HCT116 (cell line): ENCODE measurements around the gene FHIT. TPM values are rescaled to one million over a fixed set of nuclear protein-coding genes. Genes with fewer than 3 reads are reported as not detected.

Source experiments
- ATAC-seq: fragments of 200-7000 bp; cut with Tn5 transposase; 2 replicates; pipeline ENCODE4 v1.9.1; 2020; ENCODE audit warnings: mild to moderate bottlenecking, moderate library complexity
- BruUV-seq: library from RNA; stranded (reverse); fragments of 400-500 nt; replicated peaks from 2 replicates; lab custom pipeline; 2021; lab: Mats Ljungman, UMichigan
- CTCF ChIA-PET: fragments of 300-600 bp; sonication (Branson Sonifier 250); formaldehyde crosslinking; loops from one replicate; lab custom pipeline; 2021; ENCODE audit warnings: antibody characterized with exemption; lab: Charles Lee
- POLR2A ChIA-PET: fragments of 300-600, 350-600 bp; sonication (Branson Sonifier 250); formaldehyde crosslinking; loops from one replicate; lab custom pipeline; 2021; ENCODE audit warnings: antibody characterized with exemption; lab: Charles Lee
- RAD21 ChIA-PET, 2 experiments: fragments of 300-600 bp; sonication (Branson Sonifier 250); formaldehyde crosslinking; loops; one replicate each; lab custom pipeline; 2023; ENCODE audit warnings: low total read pairs in 2 of 2; ENCODE audit not compliant: uncharacterized antibody in 2 of 2, unreplicated experiment in 2 of 2, low non-redundant PET in 1 of 2; lab: Charles Lee
- DNase-seq: peaks from one replicate; pipeline ENCODE4 v3.0.0-alpha.2; 2010; ENCODE audit warnings: low read depth, low spot score
- H2AFZ ChIP-seq: fragments of 200-600 bp; shearing (Covaris generic), sonication (generic); 2 replicates; pipeline ENCODE4 v1.6.1; 2017; ENCODE audit warnings: low read depth, mixed run types, mixed read lengths, antibody characterized with exemption, low read length; ENCODE audit not compliant: poor library complexity, severe bottlenecking
- H3K27ac ChIP-seq: 2 replicates; pipeline ENCODE4 v1.5.1; 2012; ENCODE audit warnings: low read depth, low read length
- H3K27me3 ChIP-seq: fragments of 200-600 bp; sonication (generic); 2 replicates; pipeline ENCODE4 v1.6.1; 2016; ENCODE audit warnings: mixed run types, low read length, mixed read lengths; ENCODE audit not compliant: insufficient read depth
- H3K36me3 ChIP-seq, 2 experiments: fragments of 200-500 bp in 1 of 2; fragments of 200-600 bp in 1 of 2; sonication (Bioruptor generic) in 1 of 2; sonication (generic) in 1 of 2; 2 replicates each; pipeline versions ENCODE4 v1.5.1 to v1.6.1; 2014 to 2016; ENCODE audit warnings: low read length in 2 of 2, inconsistent platforms in 1 of 2, mixed read lengths in 1 of 2, mixed run types in 1 of 2; ENCODE audit not compliant: insufficient read depth in 2 of 2, control insufficient read depth in 1 of 2
- H3K4me1 ChIP-seq, 2 experiments: fragments of 200-600 bp in 1 of 2; sonication (generic) in 1 of 2; 2 replicates each; pipeline versions ENCODE4 v1.5.1 to v1.6.1; 2012 to 2017; ENCODE audit warnings: low read length in 2 of 2, inconsistent platforms in 1 of 2, mild to moderate bottlenecking in 1 of 2, mixed read lengths in 1 of 2, mixed run types in 1 of 2, moderate library complexity in 1 of 2; ENCODE audit not compliant: insufficient read depth in 2 of 2, control insufficient read depth in 1 of 2
- H3K4me2 ChIP-seq: fragments of 200-600 bp; sonication (generic); 2 replicates; pipeline ENCODE4 v1.6.1; 2017; ENCODE audit warnings: mixed run types, low read length, mixed read lengths
- H3K4me3 ChIP-seq, 2 experiments: fragments of 200-600 bp in 1 of 2; sonication (generic) in 1 of 2; replicated peaks in 1 of 2; 2 replicates each; pipeline ENCODE4 v1.5.1; 2011 to 2016; ENCODE audit warnings: low read length in 2 of 2, control low read depth in 1 of 2, low read depth in 1 of 2, mild to moderate bottlenecking in 1 of 2, mixed read lengths in 1 of 2, mixed run types in 1 of 2
- H3K79me2 ChIP-seq: fragments of 200-600 bp; sonication (generic); 2 replicates; pipeline ENCODE4 v1.6.1; 2017; ENCODE audit warnings: mild to moderate bottlenecking, mixed run types, low read length, moderate library complexity, mixed read lengths; ENCODE audit not compliant: insufficient read depth
- H3K9ac ChIP-seq: fragments of 200-600 bp; sonication (generic); 2 replicates; pipeline ENCODE4 v1.6.1; 2016; ENCODE audit warnings: low read length, mixed read lengths
- H3K9me2 ChIP-seq: fragments of 200-600 bp; sonication (generic), shearing (Covaris generic); 2 replicates; pipeline ENCODE4 v1.6.1; 2017; ENCODE audit warnings: mixed run types, mild to moderate bottlenecking, moderate library complexity; ENCODE audit not compliant: insufficient read depth
- H3K9me3 ChIP-seq, 2 experiments: fragments of 200-500 bp in 1 of 2; fragments of 200-600 bp in 1 of 2; sonication (Bioruptor generic) in 1 of 2; sonication (generic) in 1 of 2; 2 replicates each; pipeline ENCODE4 v1.6.1; 2014 to 2017; ENCODE audit warnings: low read length in 2 of 2, mixed read lengths in 2 of 2, inconsistent platforms in 1 of 2, low read depth in 1 of 2, mild to moderate bottlenecking in 1 of 2, mixed run types in 1 of 2, moderate library complexity in 1 of 2; ENCODE audit not compliant: control insufficient read depth in 1 of 2, insufficient read depth in 1 of 2
- H4K20me1 ChIP-seq: fragments of 200-600 bp; sonication (generic), shearing (Covaris generic); 2 replicates; pipeline ENCODE4 v1.6.1; 2017; ENCODE audit warnings: mixed run types, mild to moderate bottlenecking, moderate library complexity; ENCODE audit not compliant: insufficient read depth
- ATF3 ChIP-seq: IDR thresholded peaks from 2 replicates; pipeline ENCODE4 v1.6.1; 2012
- CBX3 ChIP-seq: IDR thresholded peaks from 2 replicates; pipeline ENCODE4 v1.6.1; 2012; ENCODE audit warnings: low read depth
- CEBPB ChIP-seq: IDR thresholded peaks from 2 replicates; pipeline ENCODE4 v1.6.1; 2012; ENCODE audit warnings: low read depth
- EGR1 ChIP-seq: IDR thresholded peaks from 2 replicates; pipeline ENCODE4 v1.6.1; 2012; ENCODE audit warnings: low read depth
- EZH2 ChIP-seq: fragments of 200-600 bp; sonication (generic); IDR thresholded peaks from 2 replicates; pipeline ENCODE4 v1.6.1; 2017; ENCODE audit warnings: antibody characterized with exemption, mixed run types
- EZH2phosphoT487 ChIP-seq: fragments of 200-600 bp; IDR thresholded peaks from 2 replicates; pipeline ENCODE4 v1.6.1; 2018; ENCODE audit warnings: antibody characterized with exemption, borderline replicate concordance
- MAX ChIP-seq: IDR thresholded peaks from 2 replicates; pipeline ENCODE4 v1.6.1; 2012
- RAD21 ChIP-seq: IDR thresholded peaks from 2 replicates; pipeline ENCODE4 v1.6.1; 2012; ENCODE audit warnings: low read depth, mild to moderate bottlenecking
- SIN3A ChIP-seq: IDR thresholded peaks from 2 replicates; pipeline ENCODE4 v1.6.1; 2012; ENCODE audit warnings: low read depth
- TCF7L2 ChIP-seq: IDR thresholded peaks from 2 replicates; pipeline ENCODE4 v1.7.0; 2011; ENCODE audit warnings: borderline replicate concordance, inconsistent platforms; ENCODE audit not compliant: insufficient read depth, insufficient read length; ENCODE audit errors: extremely low read depth
- YY1 ChIP-seq: IDR thresholded peaks from 2 replicates; pipeline ENCODE4 v1.6.1; 2011; ENCODE audit warnings: low read length, low read depth, moderate library complexity, mild to moderate bottlenecking; ENCODE audit not compliant: insufficient replicate concordance; ENCODE audit errors: extremely low read depth
- ZNF274 ChIP-seq: fragments of 200-500 bp; sonication (Bioruptor generic); IDR thresholded peaks from 2 replicates; pipeline ENCODE4 v1.6.1; 2014; ENCODE audit warnings: mild to moderate bottlenecking, low read depth, low read length, inconsistent platforms
- intact Hi-C: fragments of 100-400 bp; cut with micrococcal nuclease; formaldehyde crosslinking; loops from 2 replicates; pipeline ENCODE4 v1.10.0; 2022
- total RNA-seq: library from RNA; stranded (reverse); gene quantifications from one replicate; pipeline ENCODE4 v1.2.1, GENCODE V29; 2021; ENCODE audit not compliant: unreplicated experiment
- TF ChIP-seq, protein P1 (sequence below): IDR thresholded peaks from 2 replicates; pipeline ENCODE4 v1.6.1; 2012; ENCODE audit warnings: low read depth
- TF ChIP-seq, protein P2 (sequence below), 3 experiments: fragments of 200-600 bp in 1 of 3; sonication (generic) in 1 of 3; IDR thresholded peaks in 2 of 3; conservative IDR thresholded peaks in 1 of 3; 2 replicates each; pipeline ENCODE4 v1.5.1; 2012 to 2017; ENCODE audit warnings: low read depth in 2 of 3, low read length in 2 of 3, antibody characterized with exemption in 1 of 3, borderline replicate concordance in 1 of 3, control low read depth in 1 of 3, mild to moderate bottlenecking in 1 of 3, mixed read lengths in 1 of 3, mixed run types in 1 of 3, moderate library complexity in 1 of 3; ENCODE audit not compliant: insufficient read depth in 1 of 3

The FHIT gene
- total RNA-seq, 1 experiment from 2014 or later: 20.1 TPM

GRCh38 chr3:61278713-61279112, 27.5 kb upstream of the FHIT start:
- no peaks in the 10 kb centered on the region for H3K9me2 ChIP-seq
- H3K9me3 ChIP-seq: no peaks in the 10 kb centered on the region
- intact Hi-C loops: no loop called here
- H2AFZ ChIP-seq: no peak overlapping the region
- H3K9ac ChIP-seq: no peak overlapping the region
- H3K4me2 ChIP-seq: no peak overlapping the region
- RAD21 ChIA-PET: no interaction called here
- H3K36me3 ChIP-seq: no peaks in the 10 kb centered on the region
- TF ChIP-seq CEBPB (no peak), YY1 (no peak), ATF3 (no peak), ZNF274 (no peak), EZH2phosphoT487 (no peak), SIN3A (no peak), MAX (no peak), CBX3 (no peak), TCF7L2 (no peak), EGR1 (no peak), EZH2 (no peak), RAD21 (no peak)
- TF ChIP-seq, protein P1, sequence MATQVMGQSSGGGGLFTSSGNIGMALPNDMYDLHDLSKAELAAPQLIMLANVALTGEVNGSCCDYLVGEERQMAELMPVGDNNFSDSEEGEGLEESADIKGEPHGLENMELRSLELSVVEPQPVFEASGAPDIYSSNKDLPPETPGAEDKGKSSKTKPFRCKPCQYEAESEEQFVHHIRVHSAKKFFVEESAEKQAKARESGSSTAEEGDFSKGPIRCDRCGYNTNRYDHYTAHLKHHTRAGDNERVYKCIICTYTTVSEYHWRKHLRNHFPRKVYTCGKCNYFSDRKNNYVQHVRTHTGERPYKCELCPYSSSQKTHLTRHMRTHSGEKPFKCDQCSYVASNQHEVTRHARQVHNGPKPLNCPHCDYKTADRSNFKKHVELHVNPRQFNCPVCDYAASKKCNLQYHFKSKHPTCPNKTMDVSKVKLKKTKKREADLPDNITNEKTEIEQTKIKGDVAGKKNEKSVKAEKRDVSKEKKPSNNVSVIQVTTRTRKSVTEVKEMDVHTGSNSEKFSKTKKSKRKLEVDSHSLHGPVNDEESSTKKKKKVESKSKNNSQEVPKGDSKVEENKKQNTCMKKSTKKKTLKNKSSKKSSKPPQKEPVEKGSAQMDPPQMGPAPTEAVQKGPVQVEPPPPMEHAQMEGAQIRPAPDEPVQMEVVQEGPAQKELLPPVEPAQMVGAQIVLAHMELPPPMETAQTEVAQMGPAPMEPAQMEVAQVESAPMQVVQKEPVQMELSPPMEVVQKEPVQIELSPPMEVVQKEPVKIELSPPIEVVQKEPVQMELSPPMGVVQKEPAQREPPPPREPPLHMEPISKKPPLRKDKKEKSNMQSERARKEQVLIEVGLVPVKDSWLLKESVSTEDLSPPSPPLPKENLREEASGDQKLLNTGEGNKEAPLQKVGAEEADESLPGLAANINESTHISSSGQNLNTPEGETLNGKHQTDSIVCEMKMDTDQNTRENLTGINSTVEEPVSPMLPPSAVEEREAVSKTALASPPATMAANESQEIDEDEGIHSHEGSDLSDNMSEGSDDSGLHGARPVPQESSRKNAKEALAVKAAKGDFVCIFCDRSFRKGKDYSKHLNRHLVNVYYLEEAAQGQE: no peak
- TF ChIP-seq, protein P2, sequence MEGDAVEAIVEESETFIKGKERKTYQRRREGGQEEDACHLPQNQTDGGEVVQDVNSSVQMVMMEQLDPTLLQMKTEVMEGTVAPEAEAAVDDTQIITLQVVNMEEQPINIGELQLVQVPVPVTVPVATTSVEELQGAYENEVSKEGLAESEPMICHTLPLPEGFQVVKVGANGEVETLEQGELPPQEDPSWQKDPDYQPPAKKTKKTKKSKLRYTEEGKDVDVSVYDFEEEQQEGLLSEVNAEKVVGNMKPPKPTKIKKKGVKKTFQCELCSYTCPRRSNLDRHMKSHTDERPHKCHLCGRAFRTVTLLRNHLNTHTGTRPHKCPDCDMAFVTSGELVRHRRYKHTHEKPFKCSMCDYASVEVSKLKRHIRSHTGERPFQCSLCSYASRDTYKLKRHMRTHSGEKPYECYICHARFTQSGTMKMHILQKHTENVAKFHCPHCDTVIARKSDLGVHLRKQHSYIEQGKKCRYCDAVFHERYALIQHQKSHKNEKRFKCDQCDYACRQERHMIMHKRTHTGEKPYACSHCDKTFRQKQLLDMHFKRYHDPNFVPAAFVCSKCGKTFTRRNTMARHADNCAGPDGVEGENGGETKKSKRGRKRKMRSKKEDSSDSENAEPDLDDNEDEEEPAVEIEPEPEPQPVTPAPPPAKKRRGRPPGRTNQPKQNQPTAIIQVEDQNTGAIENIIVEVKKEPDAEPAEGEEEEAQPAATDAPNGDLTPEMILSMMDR (IDR thresholded peaks at IDR 0.05 in 2 of 3, conservative IDR thresholded peaks at IDR 0.05 in 1 of 3; ENCODE audit: borderline replicate concordance in 1 of 3, insufficient read depth in 1 of 3, low read depth in 2 of 3, low read length in 2 of 3): no peak
- no peaks in the 10 kb centered on the region for H3K79me2 ChIP-seq
- no peak for ATAC-seq
- H3K4me3 ChIP-seq: no peak overlapping the region
- DNase-seq: no peak
- H3K4me1 ChIP-seq: no peaks in the 10 kb centered on the region
- H4K20me1 ChIP-seq: no peaks in the 10 kb centered on the region
- CTCF ChIA-PET: no interaction called here
- no peak overlapping the region for H3K27ac ChIP-seq
- BruUV-seq: no TSS peak
- 0 out of 2 replicates have a peak, but pooled peaks cover 1% of the 10 kb centered on the region for H3K27me3 ChIP-seq
- POLR2A ChIA-PET: no interaction called here
